Superior temporal gyrus (tissue), 1 donor: ENCODE measurements around the gene OR8S1.
A peak's percentile ranks its signal among the peaks of the same experiment; 100 is the strongest.

Experiments
- DNase-seq: peaks from one replicate; pipeline ENCODE4 v3.0.0-alpha.2; 2016; ENCODE audit errors: extremely low spot score

Gene OR8S1

DNA sequence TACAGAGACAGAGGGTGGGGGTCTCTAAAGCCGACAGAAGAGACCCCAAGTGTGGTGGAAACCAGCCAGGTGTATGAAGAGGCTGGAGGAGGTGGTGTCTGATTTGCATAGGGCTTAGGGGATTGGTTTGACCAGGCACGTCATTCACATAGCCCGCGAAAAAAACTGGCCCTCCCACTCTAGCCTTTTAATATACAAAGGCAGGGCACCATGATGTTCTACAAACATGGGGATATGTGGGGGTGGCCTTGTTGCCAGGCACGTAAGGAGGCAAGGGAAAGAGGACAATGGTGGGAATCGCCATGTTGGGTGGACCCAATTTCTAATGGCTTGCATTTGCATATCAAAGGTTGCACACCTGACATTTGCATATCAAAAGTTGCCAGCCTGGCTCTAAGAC, 31.2 kb downstream of the OR8S1 start:
- no peak for DNase-seq

DNA sequence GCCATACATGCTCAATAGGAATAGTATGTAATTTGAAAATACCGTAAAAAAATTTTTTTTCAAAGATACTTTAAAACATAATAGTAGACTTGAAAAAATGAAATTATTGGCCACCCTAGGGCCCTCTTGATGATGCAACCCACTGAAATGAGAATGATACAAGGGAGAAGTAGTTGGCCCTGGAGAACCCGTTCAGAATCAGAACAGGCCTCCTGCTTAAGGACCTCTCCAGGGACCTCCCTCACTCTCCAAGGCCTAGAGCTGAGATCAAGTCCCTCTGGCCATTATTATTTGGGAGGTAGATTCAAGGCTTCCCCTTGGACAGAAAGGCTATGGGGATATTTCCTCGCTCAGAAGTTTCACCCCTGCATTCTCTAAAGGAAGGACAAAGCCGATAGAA, 32.5 kb downstream of the OR8S1 start:
- no peak for DNase-seq

DNA sequence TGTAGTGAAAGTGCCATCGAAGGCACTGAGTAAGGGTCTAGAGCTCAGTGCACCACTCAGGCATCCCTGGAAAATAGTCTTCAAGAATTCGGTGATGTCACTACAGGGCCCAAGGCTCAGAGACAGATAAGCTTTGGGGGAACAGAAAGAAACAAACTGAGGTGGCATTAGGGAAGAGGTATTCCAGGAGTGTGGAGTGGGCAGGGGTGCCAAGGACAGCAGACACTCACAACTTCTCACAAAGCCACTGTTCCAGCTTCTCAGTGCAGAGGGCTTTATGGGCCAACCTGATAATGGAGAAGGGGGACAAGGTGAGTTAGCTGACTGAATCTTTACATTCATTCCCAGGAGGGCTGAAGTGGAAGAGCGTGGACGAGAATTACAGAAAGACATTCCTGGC, 42.3 kb downstream of the OR8S1 start:
- DNase-seq = no peak

DNA sequence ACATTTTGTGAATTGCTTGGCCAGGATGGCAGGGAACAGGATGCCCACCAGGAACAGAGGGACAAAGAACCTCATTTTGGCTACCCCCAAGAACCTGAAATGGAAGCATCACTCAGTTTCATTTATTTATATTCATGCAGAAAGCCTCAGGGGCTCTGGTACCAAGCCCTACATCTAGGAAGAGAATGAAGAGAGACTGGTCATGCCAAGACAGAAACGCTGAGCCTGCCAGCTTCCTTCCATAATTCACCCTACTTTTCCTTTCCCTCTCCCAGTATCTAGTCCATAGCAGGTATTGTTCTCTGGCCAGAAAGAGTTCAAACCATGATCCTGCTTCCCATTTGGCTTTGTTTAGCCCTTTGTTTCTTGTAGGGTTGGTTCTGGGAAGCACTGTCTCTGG, 44.5 kb downstream of the OR8S1 start, which contains the start of gene LALBA:
TSS of gene LALBA (minus strand) at position 101 of the 400 bp plus-strand sequence. CDS start at position 75, 26 bp downstream.
- no peak for DNase-seq

DNA sequence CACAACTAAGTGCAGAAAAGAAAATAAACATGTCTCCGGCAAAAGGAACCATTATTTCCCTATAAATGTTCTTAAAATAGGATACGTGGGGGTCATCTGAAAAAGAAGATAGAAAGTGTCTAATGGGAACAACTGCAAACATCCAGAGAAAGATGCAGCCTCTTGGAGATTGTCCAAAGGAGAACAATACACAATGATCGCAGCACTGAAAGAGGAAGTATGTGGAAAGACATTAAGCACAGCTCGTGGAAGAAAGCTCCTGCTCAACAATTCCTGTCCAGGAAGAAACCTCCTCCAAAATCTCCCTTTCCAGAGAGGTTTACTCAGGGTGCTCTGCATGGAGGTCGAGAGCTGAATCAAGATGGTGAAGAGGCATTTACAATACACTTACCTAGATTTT, 46.9 kb downstream of the OR8S1 start:
- peak; percentile 71 for DNase-seq
